GM21576 (cell line): ENCODE data around the gene PPP1R1B.

Experiments used
- ATAC-seq: cut with Tn5 transposase; IDR thresholded peaks from one replicate; pipeline ENCODE4 v1.9.1; 2021; ENCODE audit warnings: mild to moderate bottlenecking, moderate library complexity; ENCODE audit not compliant: unreplicated experiment

PPP1R1B gene

DNA sequence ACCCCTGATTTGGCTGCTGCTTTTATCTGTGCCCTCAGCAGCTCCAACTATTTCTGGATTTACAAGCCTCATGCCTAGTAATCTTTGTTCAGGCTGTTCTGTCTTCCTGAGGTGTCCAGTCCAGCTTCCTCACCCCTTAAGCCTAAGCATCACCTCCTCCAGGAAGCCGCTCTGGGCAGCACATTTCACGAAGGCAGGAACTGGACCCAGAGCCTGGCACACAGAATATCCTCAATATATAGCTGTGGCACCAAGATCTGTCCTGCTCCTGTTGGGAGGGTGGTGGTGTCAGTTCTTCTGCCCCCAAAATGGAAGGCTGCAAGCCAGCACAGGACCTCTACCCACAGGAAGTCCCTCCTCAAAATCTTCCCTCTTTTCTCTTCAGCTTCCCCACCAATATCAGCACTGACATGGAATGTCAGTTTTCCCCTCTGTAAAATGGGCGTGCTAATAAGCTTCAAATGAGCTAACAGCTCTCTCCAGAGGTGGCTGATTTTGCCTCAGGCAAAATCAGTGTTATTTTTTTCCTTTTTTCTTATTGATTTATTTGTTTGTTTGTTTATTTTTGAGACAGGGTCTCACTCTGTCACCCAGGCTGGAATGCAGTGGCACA is 12.1 kb upstream of the PPP1R1B start:
- ATAC-seq, result no peak

DNA sequence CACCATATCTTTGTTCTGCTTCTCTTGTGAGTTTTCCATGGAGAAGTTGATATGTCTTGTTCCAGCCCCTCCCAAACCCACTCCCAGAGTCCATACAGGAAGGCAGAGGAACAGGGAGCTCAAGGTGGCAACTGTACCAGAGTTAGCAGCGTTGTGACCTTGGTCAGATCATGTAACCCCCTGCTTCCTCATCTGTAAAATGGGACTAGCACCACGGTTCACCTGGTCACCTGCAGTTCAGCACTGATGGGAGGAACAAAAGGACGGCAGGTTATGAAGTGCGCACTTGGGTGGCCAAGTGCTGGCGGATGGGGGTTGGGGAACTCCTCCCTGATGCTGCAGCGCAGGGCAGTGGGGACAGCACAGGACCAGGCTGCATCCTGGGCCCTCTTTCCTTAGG is 11.3 kb upstream of the PPP1R1B start:
- ATAC-seq, result no peak

DNA sequence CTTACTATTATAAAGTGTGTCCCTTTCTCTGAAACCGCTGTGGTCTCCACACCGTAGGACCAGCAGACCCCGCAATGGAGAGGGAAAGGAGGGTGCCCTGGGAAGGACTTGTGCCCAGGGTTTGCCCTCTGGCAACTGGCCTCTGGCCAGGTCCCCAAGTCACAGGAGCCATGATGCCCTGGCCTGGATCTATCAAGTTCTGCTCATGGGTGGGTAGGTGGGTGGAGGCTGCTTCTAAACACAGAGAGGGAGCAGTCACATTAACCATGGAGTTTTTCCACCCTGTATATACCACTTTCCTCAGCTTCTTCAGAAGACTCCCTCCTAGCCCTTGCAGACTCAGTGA is 9.7 kb upstream of the PPP1R1B start:
- ATAC-seq, result no peak

DNA sequence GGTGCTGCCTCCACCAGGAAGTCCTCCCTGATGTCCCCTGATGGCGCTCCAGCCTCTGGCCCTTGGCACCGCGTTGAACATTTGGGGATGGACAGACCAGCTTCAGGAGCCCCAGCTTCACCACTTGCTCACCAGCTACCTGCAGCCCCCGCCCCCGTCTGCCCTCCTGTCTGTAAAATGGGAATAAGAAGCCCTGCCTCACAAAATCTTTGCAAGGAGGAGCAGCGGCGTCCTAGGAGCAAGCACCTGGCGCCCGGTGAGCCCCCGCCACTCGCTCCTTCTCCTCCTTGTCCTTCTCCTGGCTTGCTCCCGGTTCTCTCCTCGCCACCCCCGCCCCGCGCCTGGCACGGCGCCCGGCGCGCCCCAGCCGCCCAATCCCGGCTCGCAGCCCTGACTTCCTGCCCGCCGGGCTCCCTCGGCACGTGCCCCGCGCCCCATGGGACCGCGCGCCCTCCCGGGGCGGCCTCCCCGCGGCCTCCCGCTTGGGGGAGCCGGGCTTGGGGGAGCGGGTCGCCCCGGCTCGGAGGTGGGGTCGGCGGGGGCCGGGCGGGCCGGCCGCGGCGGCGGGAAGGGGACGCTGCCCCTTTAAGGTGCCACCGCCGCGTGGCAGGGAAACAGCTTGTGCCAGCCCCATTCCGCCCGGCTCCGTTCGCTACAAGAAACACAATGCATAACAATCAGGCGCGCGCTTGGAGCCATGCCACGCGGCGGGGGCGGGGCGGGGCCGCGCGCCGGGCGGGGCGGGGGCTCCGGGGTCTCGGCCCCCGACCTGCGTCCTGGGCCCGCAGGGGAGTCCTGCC is 9.1 kb upstream of the PPP1R1B start:
- no peak for ATAC-seq

- no peak for ATAC-seq
Observed at GRCh38 chr17:39618246-39618913, 8.4 kb upstream of the PPP1R1B start.

GRCh38 chr17:39618956-39619785 is 7.6 kb upstream of the PPP1R1B start:
- no peak for ATAC-seq

DNA sequence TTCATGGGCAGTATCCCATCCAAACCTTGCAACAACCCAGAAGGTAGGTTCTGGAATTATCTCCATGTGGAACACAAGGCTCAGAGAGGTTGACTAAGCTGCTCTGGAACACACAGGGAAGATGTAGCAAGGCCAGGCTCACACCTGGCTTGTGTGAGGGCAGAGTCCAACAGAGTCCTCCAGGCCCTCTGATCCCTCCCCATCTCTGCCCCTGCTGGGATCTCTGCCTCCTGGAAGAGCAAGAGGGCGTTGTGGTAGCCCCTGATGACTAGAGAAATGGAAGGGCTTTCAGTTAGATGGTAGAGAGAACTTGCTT is 7.0 kb upstream of the PPP1R1B start:
- no peak for ATAC-seq

GRCh38 chr17:39621523-39622379 is 5.0 kb upstream of the PPP1R1B start:
- ATAC-seq, result peak; percentile 61

- peak; percentile 19 for ATAC-seq
Observed at GRCh38 chr17:39622380-39623006, 4.3 kb upstream of the PPP1R1B start.

DNA sequence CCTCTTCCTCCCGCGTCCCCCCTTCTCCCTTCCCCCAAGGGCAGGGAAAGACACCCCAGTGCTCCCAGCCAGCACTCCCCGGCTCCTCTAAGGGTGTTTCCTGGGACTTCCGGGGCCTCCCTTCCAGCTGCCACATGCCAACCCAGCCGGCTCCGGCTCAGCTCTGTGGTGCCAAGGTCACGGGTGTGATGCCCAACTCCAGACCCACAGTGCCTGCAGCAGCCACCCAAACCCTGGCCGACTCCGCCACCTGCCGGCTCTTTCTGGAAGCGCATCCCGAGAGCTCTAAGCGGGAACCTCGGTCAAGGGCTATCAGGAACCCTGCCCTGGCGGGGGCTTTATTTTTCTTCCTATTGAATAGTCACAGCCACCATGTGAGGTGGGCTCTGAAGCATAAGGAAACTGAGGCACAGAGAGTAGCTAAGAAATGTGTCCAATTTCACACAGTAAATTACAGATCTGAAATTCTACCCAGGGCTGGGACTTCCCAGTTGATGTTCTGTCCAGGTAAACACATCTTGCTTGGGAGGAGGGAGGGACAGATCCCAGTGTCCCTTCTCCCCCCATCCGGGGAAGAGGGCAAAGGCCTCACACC is 3.3 kb upstream of the PPP1R1B start:
- peak; percentile 44 for ATAC-seq

DNA sequence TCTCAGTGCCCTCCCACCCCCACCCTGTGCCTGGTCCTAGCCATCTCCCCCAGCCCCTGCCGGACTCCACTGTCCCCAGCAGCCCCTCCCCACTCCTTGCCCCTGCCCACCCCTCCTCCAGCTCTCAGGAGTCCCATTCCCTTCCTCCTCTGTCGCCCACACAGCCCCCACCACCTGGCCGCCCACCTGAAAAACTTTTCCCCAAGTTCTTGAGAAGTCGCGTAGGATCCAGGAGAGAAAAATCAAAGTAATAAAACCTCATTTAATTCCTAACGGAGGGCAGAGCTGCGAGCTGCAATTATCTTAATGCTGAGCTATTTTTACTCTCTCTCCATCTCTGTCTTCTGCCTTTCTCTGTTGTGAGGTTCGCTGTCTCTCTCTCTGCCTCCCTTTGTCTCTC is 2.4 kb upstream of the PPP1R1B start:
- no peak for ATAC-seq

GRCh38 chr17:39625198-39625785 is 1.5 kb upstream of the PPP1R1B start:
- ATAC-seq, result no peak

GRCh38 chr17:39627047-39627711 is 427 bp downstream of the PPP1R1B start:
- ATAC-seq, result no peak

- ATAC-seq, result no peak
Observed at GRCh38 chr17:39627712-39628516, 1.2 kb downstream of the PPP1R1B start.

DNA sequence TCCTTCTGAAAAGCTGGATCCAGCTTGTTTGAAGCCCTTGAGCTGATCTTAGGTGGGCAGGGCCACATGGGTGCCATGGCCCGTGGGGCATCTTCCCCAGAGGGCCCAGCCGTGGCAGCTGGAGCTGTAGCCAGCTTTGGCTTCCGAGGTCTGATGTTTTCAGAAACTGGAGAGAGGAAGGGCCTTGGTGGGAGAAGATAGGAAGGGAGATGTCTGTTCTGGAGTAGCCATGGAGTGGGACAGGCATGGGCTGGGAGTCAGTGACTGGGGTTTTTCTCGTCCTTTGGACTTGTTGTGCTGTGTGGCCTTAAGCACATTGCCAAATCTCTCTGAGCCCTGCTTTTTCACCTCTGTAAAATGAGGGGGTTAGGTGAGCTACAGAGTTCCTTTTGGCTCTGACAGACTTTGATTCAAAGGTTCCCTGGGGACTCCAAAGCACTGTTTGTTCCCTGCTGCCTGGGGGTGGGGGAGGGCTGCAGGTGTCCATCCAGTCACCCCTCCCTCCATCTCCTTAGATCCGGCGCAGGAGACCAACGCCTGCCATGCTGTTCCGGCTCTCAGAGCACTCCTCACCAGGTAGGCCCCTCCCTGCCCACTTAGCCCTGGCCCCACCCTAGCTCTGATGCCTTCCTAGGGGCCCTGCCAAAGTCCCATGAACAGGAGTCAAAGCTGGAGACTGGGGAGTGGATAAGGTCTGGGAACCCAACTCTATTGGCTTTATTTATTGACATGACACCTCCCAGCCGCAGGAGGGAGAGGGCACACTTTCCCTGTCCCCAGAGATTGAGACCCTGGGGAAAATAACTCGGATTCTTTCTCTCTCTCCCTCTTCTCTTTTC is 2.1 kb downstream of the PPP1R1B start:
- no peak for ATAC-seq

GRCh38 chr17:39629494-39629880 is 2.7 kb downstream of the PPP1R1B start:
- ATAC-seq, result no peak

- ATAC-seq, result no peak
Observed at GRCh38 chr17:39629898-39630297, 3.1 kb downstream of the PPP1R1B start.
